A204.1 (cell line): ENCODE results near the gene PTPRD.

Experiments used
- FAIRE-seq: peaks from 2 replicates; lab custom pipeline; 2012; peaks lifted over from hg19 to GRCh38; lab: Jason Lieb, UNC

Gene PTPRD

GRCh38 chr9:8428389-8428788 lies 2184.4 kb downstream of the PTPRD start:
- FAIRE-seq, result no peak

- FAIRE-seq, result no peak
These were observed 2187.9 kb downstream of the PTPRD start for GRCh38 chr9:8424786-8425410.

DNA sequence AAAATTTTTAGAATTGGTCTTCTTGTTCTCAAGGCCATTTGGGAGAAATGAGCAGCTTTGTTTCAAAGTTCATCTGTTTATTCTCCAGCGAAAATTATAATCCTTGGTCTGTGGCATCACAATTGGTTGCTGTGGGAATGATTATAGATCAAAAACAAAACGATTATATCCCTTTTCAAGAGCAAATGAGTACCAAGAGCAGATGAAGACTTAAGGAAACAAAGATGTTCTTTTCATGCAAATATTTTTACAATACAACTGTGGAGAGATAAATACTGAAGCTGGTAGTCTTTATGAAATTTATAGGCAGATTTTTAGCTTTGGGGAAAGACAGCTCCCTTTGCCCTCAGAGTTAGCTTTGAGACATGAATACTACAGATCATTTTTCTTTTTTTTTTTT lies 2192.4 kb downstream of the PTPRD start:
- no peak for FAIRE-seq

GRCh38 chr9:8419596-8420275 lies 2193.1 kb downstream of the PTPRD start:
- FAIRE-seq, result no peak

DNA sequence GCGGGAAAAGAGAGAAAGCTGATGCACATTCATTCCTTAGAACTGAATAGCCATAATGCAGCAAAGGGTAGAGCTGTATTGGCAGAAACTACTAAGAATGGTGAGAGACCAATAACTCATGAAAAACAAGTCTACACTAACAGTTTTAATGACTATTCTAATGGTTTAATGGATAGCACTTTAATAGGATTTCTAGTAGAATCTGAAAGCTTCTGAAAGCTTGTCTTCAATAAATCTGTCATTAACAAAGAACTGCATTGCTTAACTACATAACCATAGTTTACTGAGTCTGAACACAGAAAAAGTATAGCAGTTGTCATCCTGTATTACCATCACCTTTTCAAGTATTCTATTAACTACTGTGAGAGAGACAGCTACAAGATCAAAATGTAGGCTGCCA lies 2195.5 kb downstream of the PTPRD start:
- no peak for FAIRE-seq

DNA sequence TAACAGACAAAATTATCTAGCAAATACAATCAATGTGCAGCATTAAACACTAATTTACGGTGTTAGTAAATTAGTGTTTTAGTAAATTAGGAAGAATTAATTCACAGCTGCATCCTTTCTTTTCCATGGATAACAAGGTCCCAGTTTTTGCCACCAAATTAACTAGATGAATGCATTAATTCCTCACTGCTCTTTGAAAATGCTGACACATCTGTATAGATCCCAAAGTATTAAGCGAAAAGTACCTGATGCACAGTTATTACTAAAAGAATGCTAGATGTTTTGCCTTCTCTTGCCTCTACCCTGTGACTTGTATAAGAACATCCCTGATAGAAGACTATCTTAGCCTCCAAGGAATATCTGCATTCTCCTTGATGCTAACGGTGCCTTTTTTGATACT lies 2200.5 kb downstream of the PTPRD start:
- no peak for FAIRE-seq

- FAIRE-seq, result no peak
These were observed 2204.1 kb downstream of the PTPRD start for GRCh38 chr9:8408575-8409190.

- FAIRE-seq, result no peak
These were observed 2210.7 kb downstream of the PTPRD start for GRCh38 chr9:8401961-8402705.

DNA sequence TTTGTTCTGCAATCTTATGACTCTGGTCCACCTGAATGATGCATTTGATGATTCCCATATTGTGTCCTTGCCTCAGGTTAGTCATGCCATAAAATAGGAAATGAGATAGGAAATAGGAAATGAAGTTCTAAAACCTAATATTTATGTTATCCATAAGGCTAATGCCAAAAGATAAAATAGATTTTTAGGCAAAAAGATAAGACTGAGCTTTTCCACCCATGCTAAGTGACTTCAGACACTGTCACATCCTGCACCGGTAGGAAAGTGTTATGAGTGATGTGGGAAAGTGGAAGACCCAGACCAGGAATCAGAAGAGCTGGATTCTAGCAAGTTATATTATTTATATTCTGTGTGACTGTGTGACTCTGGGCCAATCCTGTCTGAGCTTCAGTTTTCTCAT lies 2212.4 kb downstream of the PTPRD start:
- no peak for FAIRE-seq

DNA sequence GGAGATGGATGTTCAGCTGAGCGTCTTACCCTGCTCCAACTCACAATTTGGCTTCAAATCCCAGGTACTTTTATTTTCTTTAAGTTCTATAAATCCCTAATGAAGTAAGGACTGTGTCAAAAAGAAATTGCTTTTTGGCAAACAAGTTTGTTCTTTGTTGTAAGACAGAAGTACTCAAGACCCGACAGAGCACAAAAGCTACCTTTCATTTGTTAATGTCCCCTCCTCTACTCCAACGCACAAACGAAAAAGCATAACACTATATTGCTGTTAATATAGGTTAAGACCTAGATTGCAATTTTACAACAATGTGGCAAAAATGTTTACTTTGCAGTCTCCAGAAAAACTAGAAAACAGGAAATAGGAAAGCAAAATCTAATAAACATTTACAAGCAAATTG lies 2217.8 kb downstream of the PTPRD start:
- FAIRE-seq, result no peak

- no peak for FAIRE-seq
These were observed 2218.5 kb downstream of the PTPRD start for GRCh38 chr9:8394341-8394740.

- no peak for FAIRE-seq
These were observed 2219.9 kb downstream of the PTPRD start for GRCh38 chr9:8392866-8393265.

DNA sequence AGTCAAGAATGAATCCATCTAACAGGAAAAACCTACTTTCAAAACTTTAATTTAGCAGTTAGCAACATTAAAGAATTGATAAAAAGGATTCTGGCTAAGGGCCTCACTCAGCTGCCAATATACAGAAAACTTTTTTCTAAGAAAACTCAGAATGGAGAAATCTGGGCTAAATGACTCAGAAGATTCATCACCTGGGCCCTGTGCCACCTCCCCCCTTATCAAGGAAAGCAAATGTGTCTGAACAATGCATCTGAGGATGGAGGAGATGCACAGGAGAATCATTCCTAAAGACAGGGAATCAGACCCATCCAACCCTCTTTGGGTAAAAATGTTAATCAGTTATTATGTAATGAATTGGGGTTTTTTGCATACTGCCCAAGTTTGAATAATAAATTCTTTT lies 2221.2 kb downstream of the PTPRD start:
- no peak for FAIRE-seq

GRCh38 chr9:8391132-8391531 lies 2221.7 kb downstream of the PTPRD start:
- no peak for FAIRE-seq

- no peak for FAIRE-seq
These were observed 2222.2 kb downstream of the PTPRD start for GRCh38 chr9:8390571-8390970.

DNA sequence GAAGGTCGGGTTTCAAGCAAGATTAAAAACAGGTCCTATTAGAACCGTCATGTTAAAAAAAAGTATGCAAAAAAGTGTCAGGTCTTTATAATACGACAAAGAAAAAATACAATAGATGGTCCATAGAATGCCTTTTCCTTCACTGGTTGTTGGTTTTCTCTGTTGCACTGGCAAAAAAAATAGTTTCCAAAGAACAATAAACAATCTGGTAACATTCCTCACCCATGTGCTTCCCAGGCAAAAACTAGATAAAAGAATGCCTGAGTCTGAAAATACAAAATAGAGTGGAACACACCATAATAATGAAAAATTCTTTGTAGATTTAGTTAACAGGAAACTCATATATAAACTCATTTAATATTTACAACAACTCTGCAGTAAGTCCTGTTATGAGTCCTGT lies 2223.3 kb downstream of the PTPRD start:
- FAIRE-seq, result no peak

GRCh38 chr9:8388132-8388531 lies 2224.7 kb downstream of the PTPRD start:
- no peak for FAIRE-seq

DNA sequence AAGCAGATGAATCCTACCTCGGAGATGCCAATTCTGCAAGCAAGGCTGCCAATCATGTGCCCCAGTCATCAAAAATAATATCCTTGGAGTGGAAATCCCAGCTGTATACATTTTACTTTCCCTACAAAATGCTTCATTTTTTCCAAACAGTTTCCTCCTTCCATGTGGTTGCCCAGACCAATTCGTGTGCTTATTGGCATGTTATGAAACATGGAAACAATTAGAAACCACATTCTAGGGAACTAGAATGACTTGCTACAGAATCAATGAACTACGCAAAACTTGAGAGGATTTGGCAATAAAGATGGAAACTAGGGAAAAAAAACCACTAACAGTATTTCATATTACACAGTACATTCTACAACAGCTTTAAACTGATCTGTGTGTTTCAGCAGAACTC lies 2228.7 kb downstream of the PTPRD start:
- no peak for FAIRE-seq

- FAIRE-seq, result no peak
These were observed 2229.8 kb downstream of the PTPRD start for GRCh38 chr9:8382777-8383527.

GRCh38 chr9:8382266-8382665 lies 2230.5 kb downstream of the PTPRD start:
- no peak for FAIRE-seq

DNA sequence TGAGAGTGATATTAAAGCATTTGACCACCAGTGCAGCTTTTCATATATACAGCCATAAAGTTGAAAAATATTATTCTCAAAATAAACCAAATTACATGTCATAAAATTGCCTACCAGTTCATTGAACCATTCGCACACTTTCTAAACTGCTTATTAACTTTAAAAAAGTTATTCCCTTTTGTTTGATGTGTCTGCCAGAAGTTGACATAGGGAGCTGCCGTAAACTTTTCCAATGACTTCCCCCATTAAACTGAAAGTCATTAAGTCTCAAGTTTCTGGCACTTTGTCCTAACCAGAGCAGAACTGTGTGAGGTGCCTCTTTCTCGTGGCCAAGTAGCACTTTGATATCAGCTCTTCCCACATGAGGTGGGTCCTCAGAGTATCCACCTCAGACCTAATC lies 2231.2 kb downstream of the PTPRD start:
- no peak for FAIRE-seq

DNA sequence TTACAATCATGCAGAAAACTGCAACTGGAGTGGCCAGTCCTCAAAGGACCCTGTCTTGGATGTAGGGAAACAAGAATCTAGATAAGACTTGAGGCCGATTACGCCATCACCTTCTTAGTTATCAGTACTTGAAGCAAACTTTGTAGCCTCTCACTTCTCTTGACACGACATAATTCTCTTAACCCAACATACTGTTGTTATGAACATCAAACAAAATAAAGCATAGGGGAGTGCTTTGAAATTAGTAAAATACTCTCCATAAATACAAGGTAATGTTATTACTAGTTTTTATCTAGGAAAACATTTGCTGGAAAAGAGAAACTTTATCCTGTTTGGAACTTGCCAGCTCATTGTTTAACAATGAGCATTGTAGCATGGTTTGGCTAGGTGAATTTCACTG lies 2238.3 kb downstream of the PTPRD start:
- no peak for FAIRE-seq
